Activated CD4-positive, alpha-beta T cell treated with anti-CD3 and anti-CD28 coated beads for 36 hours (primary cell): ENCODE results near the gene DHDH. TPM values are rescaled to one million over a fixed set of nuclear protein-coding genes. Genes with fewer than 3 reads are reported as not detected.
A peak's percentile ranks its signal among the peaks of the same experiment; 100 is the strongest.

Experiments
- ATAC-seq: fragments of 200-7000 bp; cut with Tn5 transposase; one replicate; pipeline ENCODE4 v1.10.0; 2021; ENCODE audit warnings: mild to moderate bottlenecking, moderate library complexity
- CTCF ChIA-PET: fragments of 350-600 bp; sonication (Branson Sonifier 250); formaldehyde crosslinking; loops from one replicate; lab custom pipeline; 2021; ENCODE audit warnings: antibody characterized with exemption; lab: Charles Lee
- POLR2A ChIA-PET: fragments of 350-600 bp; sonication (Branson Sonifier 250); formaldehyde crosslinking; loops from one replicate; lab custom pipeline; 2021; ENCODE audit warnings: antibody characterized with exemption, inconsistent platforms; lab: Charles Lee
- DNase-seq: peaks from one replicate; pipeline ENCODE4 v3.0.0-alpha.2; 2020
- H3K27ac Mint-ChIP-seq: one replicate; pipeline ENCODE4 v1.8.0; 2021; ENCODE audit warnings: mixed read lengths
- H3K27me3 Mint-ChIP-seq: one replicate; pipeline ENCODE4 v1.8.0; 2021; ENCODE audit warnings: mixed read lengths
- H3K36me3 Mint-ChIP-seq: one replicate; pipeline ENCODE4 v1.8.0; 2021; ENCODE audit warnings: low read depth, mixed read lengths
- H3K4me1 Mint-ChIP-seq: one replicate; pipeline ENCODE4 v1.8.0; 2021; ENCODE audit warnings: mixed read lengths
- H3K4me3 Mint-ChIP-seq: one replicate; pipeline ENCODE4 v1.8.0; 2021; ENCODE audit warnings: mild to moderate bottlenecking, moderate library complexity, mixed read lengths
- H3K9me3 Mint-ChIP-seq: one replicate; pipeline ENCODE4 v1.8.0; 2021; ENCODE audit warnings: low read depth, mixed read lengths
- intact Hi-C, 2 experiments: fragments of 100-400 bp; cut with DNase I in 1 of 2; cut with micrococcal nuclease in 1 of 2; formaldehyde crosslinking; loops; one replicate each; pipeline versions ENCODE4 v1.14.2 to v1.15.1; 2022 to 2024; cut with DNase I, micrococcal nuclease
- total RNA-seq, 2 experiments: library from RNA; stranded (reverse); gene quantifications; one replicate each; pipeline ENCODE4 v1.2.3, GENCODE V29; 2021

The DHDH gene
- total RNA-seq, 2 experiments from 2014 or later: 1.4 to 2.4 TPM

DNA sequence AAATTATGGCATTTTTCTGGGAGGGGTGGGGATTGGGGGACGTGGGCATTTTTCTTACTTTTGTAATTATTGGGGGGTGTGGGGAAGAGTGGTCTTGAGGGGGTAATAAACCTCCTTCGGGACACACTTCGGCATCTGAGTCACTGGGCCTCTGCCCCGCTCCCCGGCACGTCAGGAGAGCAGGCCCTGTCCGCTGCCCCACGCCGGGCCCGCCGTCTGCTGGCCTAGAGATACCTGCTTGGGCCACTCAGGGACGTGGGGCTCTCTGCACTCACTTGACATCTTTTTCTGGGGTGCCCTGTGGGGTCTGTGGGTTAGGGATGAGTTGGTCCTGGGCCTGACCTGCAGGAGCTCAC is 28.2 kb downstream of the DHDH start:
- POLR2A ChIA-PET: interaction anchor here (0.8 kb wide), 1 partner anchor 36 kb away, joined by 3 read pairs; no protein-coding TSS in a partner anchor
- H3K4me3 Mint-ChIP-seq: peak overlapping the region; percentile 86
- H3K4me1 Mint-ChIP-seq: peaks cover 58% of the 10 kb centered on the region
- H3K27me3 Mint-ChIP-seq: no peaks in the 10 kb centered on the region
- DNase-seq (no peak), ATAC-seq (no peak)
- peaks cover 3% of the 10 kb centered on the region for H3K9me3 Mint-ChIP-seq
- peaks cover 50% of the 10 kb centered on the region for H3K36me3 Mint-ChIP-seq
- CTCF ChIA-PET: interaction anchor here (1.1 kb wide), 1 partner anchor 31 kb away, joined by 3 read pairs; no protein-coding TSS in a partner anchor
- H3K27ac Mint-ChIP-seq: peak overlapping the region; percentile 90
- intact Hi-C loops: loop anchor here in 1 of 2 experiments (10.0 kb wide), 2 partner anchors 327 to 467 kb away; partner anchors contain the start of gene DBP

DNA sequence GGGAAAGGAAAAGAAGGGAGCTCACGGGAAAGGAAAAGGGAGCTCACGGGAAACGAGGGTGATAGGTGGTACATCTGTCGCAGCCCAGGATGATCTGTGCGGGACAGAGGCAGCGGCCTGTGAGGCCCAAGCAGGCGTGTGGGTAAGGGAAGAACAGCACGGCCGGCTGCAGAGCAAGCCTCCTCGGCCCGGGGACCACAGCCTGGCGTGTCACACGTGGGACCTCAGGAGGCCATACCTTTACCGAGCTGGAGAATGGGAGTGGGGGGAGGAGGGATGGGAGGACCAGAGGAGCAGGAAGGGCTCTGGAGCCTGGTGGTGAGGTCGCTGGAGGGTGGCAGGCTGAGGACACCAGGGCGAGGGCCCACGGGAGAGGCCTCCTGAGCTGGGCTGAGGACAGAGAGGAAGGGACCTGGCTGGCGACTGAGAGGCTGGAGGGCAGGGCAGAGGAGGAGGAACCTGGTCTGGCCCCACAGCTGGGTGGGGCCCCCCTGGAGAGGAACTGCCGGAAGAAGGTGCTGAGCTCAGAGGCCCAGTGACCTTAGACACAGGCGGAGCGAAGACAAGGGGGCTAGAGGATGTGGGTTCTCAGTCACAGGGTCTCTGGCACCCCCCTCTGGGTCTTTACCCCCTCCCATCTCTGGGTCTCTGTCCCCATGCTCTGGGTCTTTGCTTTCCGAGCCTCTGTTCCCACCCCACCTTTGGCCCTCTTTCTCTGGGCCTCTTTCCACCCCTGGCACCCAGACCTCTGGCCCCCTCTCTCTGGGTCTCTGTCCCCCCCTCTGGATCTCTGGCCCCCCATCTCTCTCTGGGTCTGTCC is 28.7 kb downstream of the DHDH start:
- H3K27me3 Mint-ChIP-seq: no peaks in the 10 kb centered on the region
- H3K4me3 Mint-ChIP-seq: peak overlapping the region; percentile 86
- H3K36me3 Mint-ChIP-seq: peaks cover 52% of the 10 kb centered on the region
- peak; percentile 63 for DNase-seq
- peaks cover 60% of the 10 kb centered on the region for H3K4me1 Mint-ChIP-seq
- ChIA-PET CTCF (interaction anchor here (0.6 to 1.1 kb wide), 2 partner anchors 18 to 31 kb away, joined by 3 read pairs; no protein-coding TSS in a partner anchor), POLR2A (interaction anchor here (0.6 to 1.0 kb wide), 3 partner anchors 8 to 45 kb away, joined by 3 to 4 read pairs (median 3); no protein-coding TSS in a partner anchor)
- intact Hi-C loops: loop anchor here in 1 of 2 experiments (10.0 kb wide), 2 partner anchors 327 to 467 kb away; partner anchors contain the start of gene DBP
- peak; percentile 7 for ATAC-seq
- H3K9me3 Mint-ChIP-seq: peaks cover 3% of the 10 kb centered on the region
- H3K27ac Mint-ChIP-seq: peak overlapping the region; percentile 90

DNA sequence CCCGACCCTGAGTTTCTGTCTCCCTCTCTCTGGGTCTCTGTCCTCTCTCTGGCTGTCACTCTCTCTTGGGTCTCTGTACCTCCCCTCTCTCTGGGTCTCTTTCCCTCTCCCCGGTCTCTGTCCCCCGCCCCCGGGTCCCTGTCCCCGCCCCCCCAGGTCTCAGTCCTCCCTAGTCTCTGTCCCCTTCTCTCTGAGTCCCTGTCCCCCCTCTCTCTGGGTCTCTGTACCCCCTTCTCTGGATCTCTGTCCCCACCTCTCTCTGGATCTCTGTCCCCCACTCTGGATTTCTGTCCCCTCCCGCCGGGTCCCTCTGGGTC is 29.3 kb downstream of the DHDH start:
- H3K27me3 Mint-ChIP-seq: no peaks in the 10 kb centered on the region
- peak overlapping the region; percentile 86 for H3K4me3 Mint-ChIP-seq
- CTCF ChIA-PET: no interaction called here
- peak overlapping the region; percentile 90 for H3K27ac Mint-ChIP-seq
- peaks cover 3% of the 10 kb centered on the region for H3K9me3 Mint-ChIP-seq
- peaks cover 61% of the 10 kb centered on the region for H3K4me1 Mint-ChIP-seq
- POLR2A ChIA-PET: interaction anchor here (1.0 kb wide), 1 partner anchor 8 kb away, joined by 4 read pairs; no protein-coding TSS in a partner anchor
- peak; percentile 37 for DNase-seq
- intact Hi-C loops: loop anchor here in 1 of 2 experiments (10.0 kb wide), 2 partner anchors 328 to 468 kb away; partner anchors contain the start of gene DBP
- peaks cover 52% of the 10 kb centered on the region for H3K36me3 Mint-ChIP-seq
- no peak for ATAC-seq

DNA sequence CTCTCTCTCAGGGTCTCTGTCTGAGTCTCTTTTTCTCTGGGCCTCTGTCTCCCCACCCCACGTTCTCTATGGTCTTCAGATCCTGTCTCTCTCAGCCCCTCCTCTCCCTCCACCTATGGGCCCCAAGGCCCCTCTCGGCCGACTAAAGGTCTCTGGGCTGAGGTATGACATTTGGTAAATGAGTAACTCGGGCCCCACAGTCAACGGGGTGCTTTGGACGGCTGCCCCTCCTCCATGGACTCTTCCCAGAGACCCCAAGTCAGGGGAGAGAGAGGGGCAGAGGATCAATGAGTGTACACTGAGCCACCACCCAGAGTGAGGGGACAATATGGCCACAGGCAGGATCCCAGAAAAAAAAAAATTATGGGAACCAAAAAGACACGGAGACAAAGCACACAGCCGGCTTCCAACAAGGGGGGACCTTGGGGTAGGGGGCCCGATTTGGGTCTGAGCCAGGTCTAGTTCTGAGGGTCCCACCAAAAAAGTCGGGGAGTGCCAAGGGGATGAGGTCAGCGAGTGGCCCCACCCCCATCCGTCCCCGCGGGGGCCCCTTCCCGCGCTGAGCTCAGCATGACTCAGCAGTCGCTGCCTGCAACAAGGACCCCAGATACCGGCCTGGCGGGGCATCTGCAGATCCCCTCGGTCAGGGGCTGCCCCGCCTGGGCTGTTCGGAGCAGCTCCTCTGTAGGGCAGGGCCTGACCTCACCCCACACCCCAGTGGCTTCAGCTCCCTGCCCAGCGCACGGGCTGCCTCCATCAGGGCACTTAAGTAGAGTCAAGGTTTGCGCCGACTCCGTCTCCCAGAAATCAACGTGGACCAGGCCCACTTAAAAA is 30.1 kb downstream of the DHDH start:
- H3K36me3 Mint-ChIP-seq: peaks cover 51% of the 10 kb centered on the region
- CTCF ChIA-PET: interaction anchor here (0.6 to 1.1 kb wide), 3 partner anchors 9 to 121 kb away, joined by 3 to 6 read pairs (median 4); partner anchors contain the start of genes BAX, GYS1 and RUVBL2
- peaks cover 60% of the 10 kb centered on the region for H3K4me1 Mint-ChIP-seq
- peaks cover 3% of the 10 kb centered on the region for H3K9me3 Mint-ChIP-seq
- peak overlapping the region; percentile 86 for H3K4me3 Mint-ChIP-seq
- intact Hi-C loops: loop anchor here (2.0 to 10.0 kb wide), 7 partner anchors 29 to 469 kb away; partner anchors contain the start of genes DBP (in 1 of the 2), DHDH (in 1 of the 2), GYS1 (in 1 of the 2) and HSD17B14 (in 1 of the 2)
- peak; percentile 17 for ATAC-seq
- POLR2A ChIA-PET: interaction anchor here (0.7 to 1.1 kb wide), 3 partner anchors 9 to 52 kb away, joined by 4 to 12 read pairs (median 10); partner anchors contain the start of genes BAX, GYS1 and RUVBL2
- DNase-seq: peak; percentile 87
- no peaks in the 10 kb centered on the region for H3K27me3 Mint-ChIP-seq
- peak overlapping the region; percentile 90 for H3K27ac Mint-ChIP-seq

DNA sequence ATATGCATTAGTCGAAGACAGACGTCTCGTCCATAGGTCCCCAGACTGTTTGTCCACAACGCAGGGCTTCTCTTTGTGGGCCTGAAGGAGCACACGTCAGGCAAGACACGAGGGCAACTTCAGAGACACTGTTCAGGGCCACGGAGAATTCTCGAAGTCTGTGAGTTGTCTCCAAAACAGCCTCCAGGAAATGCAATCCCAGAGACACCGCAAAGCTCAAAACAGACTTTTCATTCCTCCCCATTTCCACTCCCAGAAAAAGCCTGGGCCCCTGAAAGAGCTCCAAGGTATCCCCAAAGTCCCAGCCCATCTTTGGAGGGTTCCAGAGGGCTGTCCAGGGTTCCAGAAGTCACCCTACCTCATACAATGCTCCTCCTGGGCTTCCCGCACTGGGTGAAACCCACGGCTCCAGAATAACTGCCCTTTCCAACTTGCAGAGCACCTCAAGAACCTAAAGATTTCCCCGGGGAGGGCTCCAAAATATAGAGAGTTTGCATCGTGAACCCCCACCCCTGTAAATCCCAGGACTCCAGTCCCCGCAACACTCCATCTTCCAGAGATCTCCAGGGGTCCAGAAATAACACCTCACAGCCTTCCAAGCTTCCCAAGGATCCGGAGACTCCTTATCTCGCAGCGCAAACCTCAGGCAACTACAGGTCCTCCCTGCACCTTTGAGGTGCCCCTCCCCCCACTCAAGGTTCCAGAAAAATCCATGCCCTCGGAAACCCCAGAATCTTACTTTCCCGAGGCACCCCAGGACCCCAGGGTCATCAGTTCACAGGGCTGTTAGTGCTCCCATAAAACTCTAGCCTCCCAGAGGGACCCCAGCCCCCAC is 30.9 kb downstream of the DHDH start:
- intact Hi-C loops: loop anchor here (1.0 to 10.0 kb wide), 16 partner anchors 10 to 495 kb away; partner anchors contain the start of genes DBP (in 2 of the 2), DHDH (in 2 of the 2), GYS1 (in 2 of the 2) and NUCB1 (in 2 of the 2)
- CTCF ChIA-PET: interaction anchor here (0.7 to 2.0 kb wide), 4 partner anchors 9 to 153 kb away, joined by 3 to 11 read pairs (median 5); partner anchors contain the start of genes BAX, BCAT2, GYS1 and RUVBL2
- POLR2A ChIA-PET: interaction anchor here (0.6 to 1.1 kb wide), 4 partner anchors 10 to 53 kb away, joined by 4 to 12 read pairs (median 7); partner anchors contain the start of genes BAX, GYS1 and RUVBL2
- peak overlapping the region; percentile 86 for H3K4me3 Mint-ChIP-seq
- H3K27me3 Mint-ChIP-seq: no peaks in the 10 kb centered on the region
- peaks cover 57% of the 10 kb centered on the region for H3K4me1 Mint-ChIP-seq
- H3K9me3 Mint-ChIP-seq: peaks cover 3% of the 10 kb centered on the region
- H3K36me3 Mint-ChIP-seq: peaks cover 50% of the 10 kb centered on the region
- ATAC-seq (no peak), DNase-seq (no peak)
- H3K27ac Mint-ChIP-seq: peak overlapping the region; percentile 90

DNA sequence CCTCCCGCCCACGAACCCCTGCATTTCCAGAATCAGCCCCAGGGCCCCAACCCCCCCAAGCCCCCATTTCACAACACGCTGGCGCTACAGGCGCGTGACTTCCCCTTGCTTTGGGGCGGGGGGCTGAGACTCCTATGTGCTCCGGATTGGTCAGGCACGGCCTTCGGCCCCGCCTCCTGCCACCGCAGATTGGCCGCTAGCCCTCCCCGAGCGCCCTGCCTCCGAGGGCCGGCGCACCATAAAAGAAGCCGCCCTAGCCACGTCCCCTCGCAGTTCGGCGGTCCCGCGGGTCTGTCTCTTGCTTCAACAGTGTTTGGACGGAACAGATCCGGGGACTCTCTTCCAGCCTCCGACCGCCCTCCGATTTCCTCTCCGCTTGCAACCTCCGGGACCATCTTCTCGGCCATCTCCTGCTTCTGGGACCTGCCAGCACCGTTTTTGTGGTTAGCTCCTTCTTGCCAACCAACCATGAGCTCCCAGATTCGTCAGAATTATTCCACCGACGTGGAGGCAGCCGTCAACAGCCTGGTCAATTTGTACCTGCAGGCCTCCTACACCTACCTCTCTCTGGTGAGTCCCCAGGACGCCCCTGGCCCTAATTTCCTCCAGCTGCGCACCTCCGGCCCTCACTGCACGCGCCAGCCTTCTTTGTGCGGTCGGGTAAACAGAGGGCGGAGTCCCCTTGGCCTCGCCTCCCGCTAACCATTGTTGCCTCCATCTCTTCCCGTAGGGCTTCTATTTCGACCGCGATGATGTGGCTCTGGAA is 31.7 kb downstream of the DHDH start, which contains the start of gene FTL:
FTL (plus strand) TSS at position 270 of the 766 bp plus-strand sequence; CDS start at position 469, 199 bp downstream.
- intact Hi-C loops: loop anchor here (1.0 to 10.0 kb wide), 16 partner anchors 11 to 496 kb away; partner anchors contain the start of genes DBP (in 2 of the 2), DHDH (in 2 of the 2), GYS1 (in 2 of the 2) and NUCB1 (in 2 of the 2)
- Mint-ChIP-seq H3K36me3 (peaks cover 55% of the 10 kb centered on the region), H3K9me3 (peaks cover 3% of the 10 kb centered on the region), H3K27ac (peak within 1 kb of the TSS; percentile 90), H3K4me3 (peak within 1 kb of the TSS; percentile 86), H3K27me3 (no peaks in the 10 kb centered on the region), H3K4me1 (peaks cover 53% of the 10 kb centered on the region)
- CTCF ChIA-PET: interaction anchor here (0.7 to 2.4 kb wide), 4 partner anchors 10 to 154 kb away, joined by 3 to 12 read pairs (median 8); partner anchors contain the start of genes BAX, BCAT2, GYS1 and RUVBL2
- peak; percentile 95 for DNase-seq
- ATAC-seq: peak; percentile 79
- POLR2A ChIA-PET: interaction anchor here (0.6 kb wide), 1 partner anchor 36 kb away, joined by 4 read pairs; no protein-coding TSS in a partner anchor

DNA sequence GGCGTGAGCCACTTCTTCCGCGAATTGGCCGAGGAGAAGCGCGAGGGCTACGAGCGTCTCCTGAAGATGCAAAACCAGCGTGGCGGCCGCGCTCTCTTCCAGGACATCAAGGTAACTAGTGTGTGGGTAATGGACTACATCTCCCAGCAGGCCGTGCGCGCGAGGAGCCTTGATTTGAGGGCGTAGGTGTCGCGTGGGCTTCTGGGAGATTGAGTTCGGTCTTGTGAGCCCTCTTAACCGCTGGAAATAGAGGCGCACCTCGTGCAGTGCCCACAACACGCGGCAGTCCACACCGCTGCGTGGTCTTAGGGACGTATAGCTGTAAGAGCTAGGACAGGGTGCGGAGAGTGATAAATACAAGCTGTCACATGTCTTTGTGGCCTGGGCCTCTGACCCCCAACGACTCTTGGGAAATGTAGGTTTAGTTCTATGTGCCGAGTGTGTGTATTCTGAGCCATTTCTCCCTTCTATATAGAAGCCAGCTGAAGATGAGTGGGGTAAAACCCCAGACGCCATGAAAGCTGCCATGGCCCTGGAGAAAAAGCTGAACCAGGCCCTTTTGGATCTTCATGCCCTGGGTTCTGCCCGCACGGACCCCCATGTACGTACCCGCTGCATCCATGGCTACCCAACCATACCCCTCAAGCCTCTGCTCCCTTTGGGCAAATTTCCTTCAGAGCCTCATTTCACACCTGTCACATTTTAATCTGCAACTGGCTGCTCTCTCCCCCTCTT is 32.5 kb downstream of the DHDH start:
- peaks cover 3% of the 10 kb centered on the region for H3K9me3 Mint-ChIP-seq

DNA sequence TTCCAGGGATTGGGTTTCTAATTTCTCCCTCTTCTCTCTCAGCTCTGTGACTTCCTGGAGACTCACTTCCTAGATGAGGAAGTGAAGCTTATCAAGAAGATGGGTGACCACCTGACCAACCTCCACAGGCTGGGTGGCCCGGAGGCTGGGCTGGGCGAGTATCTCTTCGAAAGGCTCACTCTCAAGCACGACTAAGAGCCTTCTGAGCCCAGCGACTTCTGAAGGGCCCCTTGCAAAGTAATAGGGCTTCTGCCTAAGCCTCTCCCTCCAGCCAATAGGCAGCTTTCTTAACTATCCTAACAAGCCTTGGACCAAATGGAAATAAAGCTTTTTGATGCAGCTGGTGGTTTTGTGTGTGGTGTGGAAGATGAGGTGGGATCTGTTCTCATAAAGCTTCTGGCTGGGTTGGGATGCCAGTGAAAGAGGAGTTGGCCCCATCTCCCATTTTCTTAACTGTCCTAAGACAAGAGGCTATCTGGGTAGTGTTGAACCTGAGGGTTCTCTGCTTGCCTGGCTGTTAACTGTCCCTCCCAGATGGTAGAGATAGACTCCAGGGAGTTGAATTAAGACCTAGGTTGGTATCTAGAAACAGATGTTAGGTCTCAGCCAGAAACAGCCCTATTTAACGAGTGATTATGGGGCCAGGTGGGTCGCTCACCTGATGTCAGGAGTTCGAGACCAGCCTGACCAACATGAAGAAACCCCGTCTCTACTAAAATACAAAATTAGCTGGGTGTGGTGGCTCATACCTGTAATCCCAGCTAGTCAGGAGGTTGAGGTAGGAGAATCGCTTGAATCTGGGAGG is 33.2 kb downstream of the DHDH start:
- Mint-ChIP-seq H3K4me3 (peak overlapping the region; percentile 86), H3K27me3 (no peaks in the 10 kb centered on the region), H3K27ac (peak overlapping the region; percentile 90), H3K36me3 (peaks cover 51% of the 10 kb centered on the region), H3K4me1 (peaks cover 49% of the 10 kb centered on the region), H3K9me3 (peaks cover 3% of the 10 kb centered on the region)
- DNase-seq: no peak
- no peak for ATAC-seq
- ChIA-PET CTCF (interaction anchor here (0.6 to 2.4 kb wide), 9 partner anchors 12 to 157 kb away, joined by 3 to 12 read pairs (median 4); partner anchors contain the start of genes GYS1 and RUVBL2), POLR2A (interaction anchor here (0.8 to 1.0 kb wide), 2 partner anchors 13 to 66 kb away, joined by 4 to 5 read pairs; partner anchors contain the start of genes BAX and NUCB1)
- intact Hi-C loops: loop anchor here (5.0 to 10.0 kb wide), 4 partner anchors 34 to 472 kb away; partner anchors contain the start of genes DBP (in 2 of the 2) and DHDH (in 1 of the 2)

More for the DNA sequence above, 32.5 kb downstream of the DHDH start:
- ChIA-PET CTCF (interaction anchor here (0.6 to 2.4 kb wide), 6 partner anchors 13 to 121 kb away, joined by 3 to 12 read pairs (median 4); partner anchors contain the start of genes GYS1 and RUVBL2), POLR2A (interaction anchor here (0.8 kb wide), 1 partner anchor 12 kb away, joined by 4 read pairs; the partner anchor contains the start of gene BAX)
- Mint-ChIP-seq H3K27ac (peak overlapping the region; percentile 90), H3K4me1 (peaks cover 52% of the 10 kb centered on the region), H3K27me3 (no peaks in the 10 kb centered on the region), H3K36me3 (peaks cover 55% of the 10 kb centered on the region), H3K4me3 (peak overlapping the region; percentile 86)
- peak; percentile 54 for ATAC-seq
- DNase-seq: peak; percentile 95
- intact Hi-C loops: loop anchor here (1.0 to 10.0 kb wide), 16 partner anchors 12 to 497 kb away; partner anchors contain the start of genes DBP (in 2 of the 2), DHDH (in 2 of the 2), GYS1 (in 2 of the 2) and NUCB1 (in 2 of the 2)
